HG02678 (cell line): ENCODE results near the gene SPARCL1.
"Not testable (repeated sequence)": the region's sequence is repeated elsewhere in the genome, so short reads cannot be mapped to it uniquely, and the experiment has no call there.

ENCODE experiments used
- ATAC-seq: cut with Tn5 transposase; IDR thresholded peaks from one replicate; pipeline ENCODE4 v1.9.1; 2021; ENCODE audit warnings: mild to moderate bottlenecking, moderate library complexity; ENCODE audit not compliant: unreplicated experiment

The SPARCL1 gene

DNA sequence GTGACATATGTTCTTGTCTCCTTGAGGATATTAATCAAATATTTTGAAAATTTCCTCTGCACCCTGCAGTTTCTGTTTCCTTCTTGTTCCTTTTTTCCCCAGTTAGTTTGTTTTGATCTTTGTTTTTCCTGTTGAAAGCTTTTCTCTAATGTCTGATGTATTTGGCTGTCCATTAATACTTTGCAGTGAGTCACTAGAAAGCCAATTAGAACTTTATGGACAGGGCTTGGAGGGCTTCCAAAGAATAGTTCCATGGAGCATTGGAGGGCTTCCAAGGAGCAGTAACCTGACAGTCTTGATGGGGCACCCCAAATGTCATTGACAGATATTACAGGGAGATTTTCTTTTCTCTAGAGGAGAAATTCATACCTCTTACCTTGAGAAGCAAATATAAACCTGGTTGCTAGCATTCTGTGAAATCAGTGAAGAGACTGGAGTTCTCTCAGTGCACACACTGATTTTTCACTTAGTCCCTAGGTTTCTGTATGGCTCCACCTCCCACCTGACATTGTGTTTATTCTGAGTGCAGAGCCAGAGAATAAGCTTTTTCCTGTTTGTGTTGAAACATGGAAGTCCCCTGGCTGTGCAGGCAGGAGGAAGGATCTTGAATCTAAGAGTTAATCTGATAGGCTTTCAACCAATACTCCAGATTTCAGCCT, 26.5 kb downstream of the SPARCL1 start:
- ATAC-seq, result no peak

DNA sequence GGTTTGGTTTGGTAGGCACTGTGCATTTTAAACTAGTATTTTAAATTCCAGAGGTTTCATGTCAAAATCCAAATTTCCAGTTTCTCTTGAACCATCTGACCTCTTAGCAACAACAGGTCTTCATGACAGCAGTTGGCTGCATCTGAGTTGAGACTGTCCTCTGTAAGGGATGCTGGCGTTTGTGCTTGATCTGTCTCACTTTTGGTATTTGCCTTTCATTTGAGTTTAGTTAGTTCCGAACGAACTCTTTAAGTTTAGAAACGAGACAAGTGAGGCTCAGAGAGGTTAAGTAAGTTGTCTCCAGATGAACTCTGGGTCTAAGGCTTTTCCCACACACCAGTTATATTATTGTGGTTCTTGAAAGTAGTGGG, 29.1 kb downstream of the SPARCL1 start:
- ATAC-seq, result peak; percentile 36

DNA sequence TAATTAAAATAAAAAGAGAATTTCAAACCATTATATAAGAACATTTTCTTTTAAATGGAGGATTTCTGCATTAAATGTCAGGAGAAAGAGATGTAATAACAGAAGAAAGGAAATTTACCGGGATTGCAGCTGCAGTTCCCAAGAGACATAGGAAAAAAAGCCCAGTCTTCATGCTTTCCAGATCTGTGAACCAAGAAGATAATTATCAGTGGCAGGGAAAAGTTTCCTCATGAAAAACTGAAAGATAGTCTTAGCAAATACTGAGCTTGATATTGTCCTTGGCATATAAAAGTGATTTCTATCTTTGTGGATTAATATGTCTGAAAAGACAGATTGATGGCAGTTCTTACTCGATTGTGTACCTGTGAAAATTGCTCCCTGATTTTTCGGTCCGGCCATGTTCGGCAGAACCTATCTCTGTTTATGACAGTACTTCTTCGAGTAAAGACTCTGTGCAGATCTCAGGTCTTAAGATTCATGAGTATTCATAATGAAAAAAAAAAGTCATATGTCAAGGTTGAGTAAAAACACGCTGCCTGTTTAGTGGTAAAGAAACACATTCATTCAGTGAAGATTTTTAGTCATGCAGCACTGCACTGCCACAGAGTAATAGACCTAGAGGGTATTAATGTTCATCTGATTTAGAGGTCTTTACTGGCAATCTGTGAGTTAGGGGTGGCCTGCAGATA, 29.6 kb downstream of the SPARCL1 start:
- ATAC-seq, result peak; percentile 71

DNA sequence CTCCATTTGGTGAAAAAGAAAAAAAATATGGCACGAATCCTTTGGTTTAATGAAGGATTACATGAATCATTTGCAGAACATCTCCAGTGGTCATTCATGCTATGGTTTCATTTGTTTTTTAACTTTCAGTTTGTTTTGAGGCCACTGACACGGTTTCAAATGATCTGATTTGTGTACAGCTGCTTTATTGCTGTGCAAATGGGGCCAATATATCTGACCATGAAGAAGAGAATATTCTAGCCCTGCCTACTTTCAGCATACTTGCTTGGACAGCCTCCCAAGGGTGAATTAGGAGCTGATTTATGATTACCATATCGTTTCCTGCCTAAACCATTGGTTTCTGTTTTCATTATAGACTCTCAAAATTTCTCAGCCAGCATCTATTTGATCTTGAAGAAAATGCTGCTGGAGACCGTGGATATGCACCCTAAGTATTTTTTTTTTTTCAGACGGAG, 30.7 kb downstream of the SPARCL1 start:
- peak; percentile 70 for ATAC-seq

DNA sequence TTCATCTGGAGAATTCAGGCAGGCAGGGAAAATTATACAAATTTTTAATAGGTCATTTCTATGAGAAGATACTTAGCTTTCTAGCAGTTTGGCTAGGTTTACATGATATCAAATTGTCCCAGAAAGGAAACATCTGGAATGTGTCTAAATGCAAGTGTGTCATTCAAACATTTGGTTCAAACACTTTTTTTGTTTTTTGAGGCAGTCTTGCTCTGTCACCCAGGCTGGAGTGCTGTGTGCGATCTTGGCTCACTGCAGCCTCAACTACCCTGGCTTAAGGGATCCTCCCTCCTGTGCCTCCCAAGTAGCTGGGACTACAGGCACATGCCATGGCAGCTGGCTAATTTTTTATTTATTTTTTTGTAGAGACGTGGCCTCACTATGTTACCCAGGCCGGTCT, 31.6 kb downstream of the SPARCL1 start:
- ATAC-seq, result no peak

DNA sequence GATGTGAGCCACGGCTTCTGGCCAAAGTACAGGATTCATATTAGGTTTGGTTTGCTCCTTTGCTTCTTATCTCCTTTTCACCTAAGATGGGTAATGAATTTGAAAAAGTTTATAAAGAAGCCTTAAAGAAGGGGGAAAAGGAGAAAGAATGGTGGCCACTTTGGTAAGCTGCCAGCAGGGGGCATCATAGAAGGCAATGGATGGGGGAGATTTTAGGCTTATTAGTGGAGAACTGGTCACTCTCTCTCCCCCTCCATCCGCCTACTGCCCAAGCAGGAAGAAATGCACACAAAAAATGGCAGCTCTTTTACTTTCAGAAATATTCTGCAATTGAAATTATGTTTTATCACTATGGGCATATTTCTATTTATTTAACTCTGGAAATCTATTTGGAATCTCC, 32.0 kb downstream of the SPARCL1 start:
- no peak for ATAC-seq

DNA sequence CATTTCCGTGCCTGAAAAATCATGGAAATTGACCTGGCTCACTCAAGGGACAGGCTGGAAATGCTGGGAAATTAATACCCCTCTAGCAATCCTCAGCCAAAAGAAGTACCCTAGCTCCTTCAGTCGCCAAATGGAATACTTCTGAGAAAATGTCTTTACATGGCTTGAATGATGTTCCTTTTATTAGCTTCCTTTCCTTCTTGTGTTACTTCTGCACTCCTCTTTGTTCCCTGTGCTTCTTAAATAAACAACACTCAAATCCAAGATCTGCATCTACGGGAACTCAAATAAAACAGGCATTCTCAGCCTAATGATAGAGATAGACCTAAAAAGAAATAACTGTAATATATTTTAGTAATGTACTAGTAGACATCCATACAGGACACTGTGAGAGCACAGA, 36.1 kb downstream of the SPARCL1 start:
- no peak for ATAC-seq

DNA sequence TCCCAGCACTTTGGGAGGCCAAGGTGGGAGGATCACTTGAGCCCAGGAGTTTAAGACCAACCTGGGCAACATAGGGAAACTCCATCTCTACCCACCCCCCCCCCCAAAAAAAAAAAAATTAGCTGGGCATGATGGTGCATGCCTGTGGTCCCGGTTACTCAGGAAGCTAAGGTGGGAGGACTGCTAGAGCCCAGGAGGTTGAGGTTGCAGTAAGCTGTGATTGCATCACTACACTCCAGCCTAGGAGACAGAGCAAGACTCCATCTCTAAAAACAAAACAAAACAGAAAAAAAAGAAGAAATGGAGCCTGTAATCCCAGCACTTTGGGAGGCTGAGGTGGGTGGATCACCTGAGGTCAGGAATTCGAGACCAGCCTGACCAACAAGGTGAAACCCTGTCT, 37.3 kb downstream of the SPARCL1 start:
- ATAC-seq, result not testable (repeated sequence)

DNA sequence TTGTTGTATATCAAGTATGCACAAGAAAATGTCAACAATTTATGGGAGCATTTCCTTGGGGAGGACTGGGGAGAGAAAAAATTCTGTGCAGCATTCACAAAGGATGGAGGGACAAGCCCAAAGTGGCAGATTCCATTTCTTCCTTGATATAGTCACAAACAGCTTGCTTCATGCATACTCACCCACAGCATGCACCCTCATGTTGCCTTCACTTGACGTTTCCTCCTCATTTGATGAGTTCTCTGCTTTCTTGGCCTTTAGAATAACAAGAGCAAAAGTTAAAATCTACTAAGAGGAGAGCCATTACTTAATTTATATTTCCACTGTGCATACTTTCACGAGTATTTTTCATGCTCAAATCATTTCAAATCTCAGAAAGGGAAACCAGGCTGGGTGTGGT, 37.7 kb downstream of the SPARCL1 start:
- ATAC-seq, result no peak

DNA sequence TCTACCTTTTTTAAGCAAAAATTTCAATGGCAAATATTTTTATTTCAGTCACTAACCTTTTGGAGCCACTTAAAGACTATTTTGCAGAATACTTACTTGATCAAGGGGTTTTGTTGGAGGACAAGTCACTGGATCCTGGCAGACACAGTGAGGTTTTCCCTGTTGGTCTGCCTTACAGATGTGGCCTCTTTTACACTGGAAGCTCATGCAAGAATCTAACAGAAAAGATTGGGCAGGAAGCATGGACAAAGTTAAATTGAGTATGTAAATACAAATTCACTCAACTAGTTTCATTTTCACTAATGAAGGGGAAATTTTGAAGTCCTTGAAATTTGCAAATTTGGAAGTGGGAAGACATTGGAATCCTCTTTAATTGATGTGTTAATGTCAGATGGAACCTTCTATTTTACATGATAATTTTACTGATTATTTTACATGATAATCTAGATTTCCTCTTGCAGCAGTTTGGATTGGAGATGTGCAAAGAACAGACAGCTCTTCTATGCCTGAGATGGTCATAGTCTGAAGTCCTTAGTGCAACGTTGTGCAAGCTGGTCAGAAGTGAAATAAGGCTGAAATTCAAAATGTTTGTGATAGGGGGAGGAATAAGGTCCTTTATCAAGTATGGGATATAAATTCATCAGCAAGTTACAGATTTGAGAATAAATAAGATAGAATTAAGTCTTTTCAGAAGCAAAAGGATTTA, 38.4 kb downstream of the SPARCL1 start:
- ATAC-seq, result no peak

DNA sequence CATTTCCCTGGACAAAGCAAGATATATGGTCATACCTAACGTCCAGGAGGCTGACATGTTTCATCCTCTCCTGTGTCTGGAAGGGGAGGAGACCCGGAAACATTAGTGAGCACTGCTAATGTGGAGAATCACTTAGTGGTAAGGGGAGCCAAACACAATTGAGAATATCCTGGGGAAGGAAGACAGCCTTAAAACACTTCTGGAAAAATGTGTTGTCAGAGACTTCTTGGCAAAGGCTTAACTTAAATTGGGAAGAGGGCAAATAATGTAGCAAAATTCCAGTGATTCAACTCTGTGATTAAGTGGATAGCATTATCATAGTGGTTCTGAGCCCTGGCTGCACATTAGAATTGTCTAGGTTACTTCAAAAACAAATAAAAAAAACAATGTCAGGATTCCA, 39.5 kb downstream of the SPARCL1 start:
- ATAC-seq, result no peak

DNA sequence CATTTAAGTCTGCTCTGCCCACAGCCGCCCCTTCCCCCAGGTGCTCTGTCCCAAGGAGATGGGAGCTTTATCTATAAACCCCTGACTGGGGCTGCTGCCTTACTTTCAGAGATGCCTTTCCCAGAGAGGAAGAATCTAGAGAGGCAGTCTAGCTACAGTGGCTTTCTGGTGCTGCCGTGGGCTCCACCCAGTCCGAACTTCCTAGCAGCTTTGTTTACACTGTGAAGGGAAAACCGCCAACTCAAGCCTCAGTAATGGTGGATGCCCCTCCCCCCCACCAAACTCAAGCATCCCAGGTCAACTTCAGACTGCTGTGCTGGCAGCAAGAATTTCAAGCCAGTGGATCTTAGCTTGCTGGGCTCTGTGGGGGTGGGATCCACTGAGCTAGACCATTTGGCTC, 40.5 kb downstream of the SPARCL1 start:
- not testable (repeated sequence) for ATAC-seq

DNA sequence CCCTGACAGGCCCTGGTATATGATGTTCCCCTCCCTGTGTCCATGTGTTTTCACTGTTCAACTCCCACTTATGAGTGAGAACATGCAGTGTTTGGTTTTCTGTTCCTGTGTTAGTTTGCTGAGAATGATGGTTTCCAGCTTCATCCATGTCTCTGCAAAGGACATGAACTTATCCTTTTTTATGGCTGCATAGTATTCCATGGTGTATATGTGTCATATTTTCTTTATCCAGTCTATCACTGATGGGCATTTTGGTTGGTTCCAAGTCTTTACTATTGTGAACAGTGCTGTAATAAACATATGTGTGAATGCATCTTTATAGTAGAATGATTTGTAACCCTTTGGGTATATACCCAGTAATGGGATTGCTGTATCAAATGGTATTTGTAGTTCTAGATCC, 45.9 kb downstream of the SPARCL1 start:
- ATAC-seq, result not testable (repeated sequence)

DNA sequence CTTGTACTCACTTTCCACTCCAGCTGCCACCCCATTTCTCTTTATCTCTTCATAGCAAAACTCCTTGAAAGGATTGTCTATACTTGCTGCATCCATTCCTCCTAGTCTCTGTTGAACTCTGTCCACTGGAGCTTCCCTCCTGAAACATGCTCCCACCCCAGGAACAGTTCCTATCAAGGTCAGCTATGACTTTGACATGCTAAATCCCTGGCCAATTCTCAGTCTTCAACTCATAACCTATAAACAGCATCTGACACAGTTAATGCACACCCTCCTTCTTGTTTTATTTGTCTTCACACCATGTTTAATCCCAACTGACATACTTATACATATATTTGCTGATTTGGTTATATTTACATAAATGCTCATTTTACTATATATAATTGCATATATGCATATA, 47.8 kb downstream of the SPARCL1 start:
- ATAC-seq, result no peak

DNA sequence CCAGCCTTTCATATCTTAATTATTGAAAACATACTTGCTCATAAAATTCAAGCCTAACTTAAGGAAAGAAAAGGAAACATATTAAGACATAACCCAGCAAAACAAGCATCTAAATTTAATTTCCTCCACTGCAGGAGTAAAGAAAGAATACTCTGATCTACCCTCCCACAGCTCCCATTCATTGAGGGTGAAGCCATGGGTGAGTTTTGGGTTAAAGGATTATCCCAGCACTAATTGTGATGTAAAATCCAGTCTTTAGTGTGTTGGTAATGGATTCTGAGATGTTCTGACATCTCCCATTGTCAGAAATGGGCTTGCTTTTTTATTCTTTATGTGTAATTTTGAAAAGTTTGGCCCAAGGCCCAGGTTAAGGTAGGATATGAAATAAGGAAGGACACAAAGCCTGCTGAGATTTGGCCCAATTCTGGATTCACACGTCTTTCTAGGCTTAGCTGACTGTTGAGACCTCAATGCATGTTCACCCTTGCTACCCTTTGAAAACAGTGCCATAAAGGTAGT, 50.4 kb downstream of the SPARCL1 start:
- no peak for ATAC-seq

DNA sequence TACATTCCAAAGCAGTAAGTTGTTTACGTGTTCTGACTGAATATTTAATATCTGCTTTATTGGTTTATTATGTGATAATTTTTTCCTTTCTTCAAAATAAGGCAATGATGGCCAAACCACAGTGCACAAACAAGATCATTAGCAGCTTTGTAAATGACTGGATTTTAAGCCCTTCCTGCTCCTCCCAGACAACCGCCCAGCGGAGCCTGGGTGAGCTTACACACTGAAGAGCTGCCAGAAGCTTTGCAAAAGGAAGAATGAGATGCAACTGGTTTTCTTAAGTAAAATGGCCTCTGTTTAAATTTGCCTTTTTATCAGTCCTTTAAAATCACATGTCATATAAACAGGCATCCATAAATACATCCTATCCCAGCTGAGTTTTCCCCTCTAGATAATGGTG, 52.2 kb downstream of the SPARCL1 start:
- no peak for ATAC-seq

DNA sequence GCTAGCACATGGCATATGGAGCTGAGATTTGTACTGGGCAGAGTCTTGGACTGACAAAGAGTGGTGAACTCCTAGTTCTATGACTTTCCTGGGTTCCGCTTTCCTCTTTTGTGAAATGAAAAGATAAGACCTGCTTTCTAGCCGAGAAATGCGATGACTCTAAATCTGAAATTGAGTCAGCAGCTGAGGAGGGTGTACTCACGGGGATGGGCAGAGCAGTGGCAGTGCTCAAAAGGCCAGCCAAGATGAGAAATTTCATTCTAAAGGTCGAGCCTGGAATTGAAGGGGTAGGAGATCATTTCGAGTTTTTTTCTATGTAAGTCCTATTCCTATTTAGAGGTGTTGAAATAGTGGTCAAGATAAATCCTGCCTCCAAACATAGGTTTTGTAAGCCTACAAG, 59.8 kb downstream of the SPARCL1 start:
- ATAC-seq, result no peak

DNA sequence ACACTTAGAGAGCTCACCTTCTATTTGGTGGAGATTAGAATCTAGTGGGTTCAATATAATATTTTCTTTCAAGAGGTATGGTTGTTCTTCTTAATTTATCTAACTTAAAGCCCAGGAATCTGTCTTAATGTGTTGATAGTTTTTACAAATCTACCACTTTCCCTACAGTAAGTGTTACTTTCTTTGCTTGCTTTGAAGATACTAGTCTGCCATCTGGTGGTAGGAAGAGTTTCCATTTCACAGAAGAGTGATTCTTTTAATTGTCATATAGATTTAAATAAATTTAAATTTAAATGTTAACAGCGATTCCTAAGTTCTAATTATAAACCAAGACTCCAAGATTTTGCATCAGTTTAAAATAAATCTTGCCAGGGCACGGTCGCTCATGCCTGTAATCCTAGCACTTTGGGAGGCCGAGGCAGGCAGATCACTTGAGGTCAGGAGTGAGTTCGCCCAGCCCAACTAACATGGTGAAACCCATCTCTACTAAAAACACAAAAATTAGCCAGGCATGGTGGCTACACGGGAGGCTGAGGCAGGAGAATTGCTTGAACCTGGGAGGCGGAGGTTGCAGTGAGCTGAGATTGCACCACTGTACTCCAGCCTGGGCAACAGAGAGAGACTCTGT, 63.3 kb downstream of the SPARCL1 start:
- ATAC-seq, result peak; percentile 51

DNA sequence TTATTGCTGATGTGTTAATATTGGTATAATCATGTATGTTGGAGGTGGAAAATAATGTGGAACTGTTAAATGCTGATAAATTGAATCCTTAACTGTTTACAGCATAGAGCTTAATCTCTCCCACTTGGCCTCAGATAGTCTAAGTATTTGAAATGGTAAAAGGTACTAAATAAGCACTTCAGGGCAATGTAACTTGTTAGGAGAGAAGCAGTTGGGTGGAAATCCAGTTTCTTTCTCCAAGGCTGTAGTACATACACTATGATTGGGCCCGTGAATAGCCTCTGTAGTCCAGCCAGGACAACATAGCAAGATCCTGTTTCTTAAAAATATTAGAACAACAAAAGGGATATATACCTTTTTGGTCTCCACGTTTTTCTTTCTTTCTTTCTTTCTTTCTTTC, 67.1 kb downstream of the SPARCL1 start:
- no peak for ATAC-seq

DNA sequence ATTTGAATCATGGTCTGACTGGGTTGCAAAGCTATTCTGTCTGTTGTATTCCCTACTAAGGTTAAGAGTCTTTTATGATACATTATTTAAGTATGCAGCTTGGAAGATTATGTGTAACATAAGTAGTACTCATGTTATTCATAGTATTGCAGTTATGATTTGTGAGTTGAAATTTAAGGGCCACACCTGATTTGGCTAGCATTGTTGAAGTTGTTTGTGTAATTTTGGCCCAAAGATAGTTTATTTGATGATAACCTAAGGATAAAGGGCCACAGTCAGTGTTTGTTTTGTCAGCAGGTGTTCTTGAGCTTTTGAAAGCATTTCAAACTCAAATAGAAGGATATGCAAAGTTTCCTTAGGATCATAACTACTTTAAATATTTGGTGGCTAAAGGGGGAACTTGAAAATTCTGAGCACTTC, 67.9 kb downstream of the SPARCL1 start:
- peak; percentile 68 for ATAC-seq

DNA sequence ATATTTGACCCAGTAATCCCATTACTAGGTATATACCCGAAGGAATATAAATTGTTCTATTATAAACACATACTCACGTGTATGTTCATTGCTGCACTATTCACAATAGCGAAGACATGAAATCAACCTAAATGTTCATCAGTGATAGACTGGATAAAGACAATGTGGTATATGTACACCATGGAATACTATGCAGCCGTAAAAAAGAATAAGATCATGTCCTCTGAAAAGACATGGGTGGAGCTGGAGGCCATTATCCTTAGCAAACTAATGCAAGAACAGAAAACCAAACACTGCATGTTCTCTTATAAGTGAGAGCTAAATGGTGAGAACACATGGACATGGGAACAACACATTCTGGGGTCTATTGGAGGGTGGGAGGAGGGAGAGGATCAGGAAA, 70.3 kb downstream of the SPARCL1 start:
- no peak for ATAC-seq
